WTC11 (cell line): Measurements from ENCODE around the gene TDRD10.

ENCODE experiments used
- ELF4 ChIP-seq: sonication (generic); formaldehyde crosslinking; IDR thresholded peaks from 2 replicates; pipeline ENCODE4 v1.8.1; 2022; ENCODE audit warnings: low read depth, mild to moderate bottlenecking, moderate library complexity, missing genetic modification reagents
- SMAD3 ChIP-seq: sonication (generic); formaldehyde crosslinking; IDR thresholded peaks from 2 replicates; pipeline ENCODE4 v1.8.0; 2022; ENCODE audit warnings: missing genetic modification reagents, mild to moderate bottlenecking, borderline replicate concordance
- USF2 ChIP-seq: sonication (generic); formaldehyde crosslinking; IDR thresholded peaks from 2 replicates; pipeline ENCODE4 v1.8.1; 2023; ENCODE audit warnings: mild to moderate bottlenecking, missing genetic modification reagents, moderate library complexity
- TF ChIP-seq, protein P1 (sequence below): fragments of 200-600 bp; IDR thresholded peaks from 2 replicates; pipeline ENCODE4 v1.8.0; 2022; ENCODE audit warnings: antibody characterized with exemption
- TF ChIP-seq, protein P2 (sequence below): sonication (generic); formaldehyde crosslinking; IDR thresholded peaks from 2 replicates; pipeline ENCODE4 v1.8.0; 2022; ENCODE audit warnings: mild to moderate bottlenecking, missing genetic modification reagents
- TF ChIP-seq, protein P3 (sequence below): sonication (generic); formaldehyde crosslinking; IDR thresholded peaks from 2 replicates; pipeline ENCODE4 v1.8.0; 2022; ENCODE audit warnings: mild to moderate bottlenecking, missing genetic modification reagents

GRCh38 chr1:154571964-154572288, 69.9 kb downstream of the TDRD10 start:
- TF ChIP-seq, protein P1, sequence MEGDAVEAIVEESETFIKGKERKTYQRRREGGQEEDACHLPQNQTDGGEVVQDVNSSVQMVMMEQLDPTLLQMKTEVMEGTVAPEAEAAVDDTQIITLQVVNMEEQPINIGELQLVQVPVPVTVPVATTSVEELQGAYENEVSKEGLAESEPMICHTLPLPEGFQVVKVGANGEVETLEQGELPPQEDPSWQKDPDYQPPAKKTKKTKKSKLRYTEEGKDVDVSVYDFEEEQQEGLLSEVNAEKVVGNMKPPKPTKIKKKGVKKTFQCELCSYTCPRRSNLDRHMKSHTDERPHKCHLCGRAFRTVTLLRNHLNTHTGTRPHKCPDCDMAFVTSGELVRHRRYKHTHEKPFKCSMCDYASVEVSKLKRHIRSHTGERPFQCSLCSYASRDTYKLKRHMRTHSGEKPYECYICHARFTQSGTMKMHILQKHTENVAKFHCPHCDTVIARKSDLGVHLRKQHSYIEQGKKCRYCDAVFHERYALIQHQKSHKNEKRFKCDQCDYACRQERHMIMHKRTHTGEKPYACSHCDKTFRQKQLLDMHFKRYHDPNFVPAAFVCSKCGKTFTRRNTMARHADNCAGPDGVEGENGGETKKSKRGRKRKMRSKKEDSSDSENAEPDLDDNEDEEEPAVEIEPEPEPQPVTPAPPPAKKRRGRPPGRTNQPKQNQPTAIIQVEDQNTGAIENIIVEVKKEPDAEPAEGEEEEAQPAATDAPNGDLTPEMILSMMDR = no peak
- no peak for TF ChIP-seq SMAD3 (CRISPR knock-in tag)
- TF ChIP-seq, protein P2, sequence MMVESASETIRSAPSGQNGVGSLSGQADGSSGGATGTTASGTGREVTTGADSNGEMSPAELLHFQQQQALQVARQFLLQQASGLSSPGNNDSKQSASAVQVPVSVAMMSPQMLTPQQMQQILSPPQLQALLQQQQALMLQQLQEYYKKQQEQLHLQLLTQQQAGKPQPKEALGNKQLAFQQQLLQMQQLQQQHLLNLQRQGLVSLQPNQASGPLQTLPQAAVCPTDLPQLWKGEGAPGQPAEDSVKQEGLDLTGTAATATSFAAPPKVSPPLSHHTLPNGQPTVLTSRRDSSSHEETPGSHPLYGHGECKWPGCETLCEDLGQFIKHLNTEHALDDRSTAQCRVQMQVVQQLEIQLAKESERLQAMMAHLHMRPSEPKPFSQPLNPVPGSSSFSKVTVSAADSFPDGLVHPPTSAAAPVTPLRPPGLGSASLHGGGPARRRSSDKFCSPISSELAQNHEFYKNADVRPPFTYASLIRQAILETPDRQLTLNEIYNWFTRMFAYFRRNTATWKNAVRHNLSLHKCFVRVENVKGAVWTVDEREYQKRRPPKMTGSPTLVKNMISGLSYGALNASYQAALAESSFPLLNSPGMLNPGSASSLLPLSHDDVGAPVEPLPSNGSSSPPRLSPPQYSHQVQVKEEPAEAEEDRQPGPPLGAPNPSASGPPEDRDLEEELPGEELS (CRISPR knock-in tag) = no peak
- no peak for TF ChIP-seq USF2 (CRISPR knock-in tag)
- TF ChIP-seq, protein P3, sequence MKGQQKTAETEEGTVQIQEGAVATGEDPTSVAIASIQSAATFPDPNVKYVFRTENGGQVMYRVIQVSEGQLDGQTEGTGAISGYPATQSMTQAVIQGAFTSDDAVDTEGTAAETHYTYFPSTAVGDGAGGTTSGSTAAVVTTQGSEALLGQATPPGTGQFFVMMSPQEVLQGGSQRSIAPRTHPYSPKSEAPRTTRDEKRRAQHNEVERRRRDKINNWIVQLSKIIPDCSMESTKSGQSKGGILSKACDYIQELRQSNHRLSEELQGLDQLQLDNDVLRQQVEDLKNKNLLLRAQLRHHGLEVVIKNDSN (CRISPR knock-in tag) = no peak
- no peak for TF ChIP-seq ELF4
